SK-N-SH (cell line): ENCODE results near the gene DHDH. TPM values are rescaled to one million over a fixed set of nuclear protein-coding genes. Genes with fewer than 3 reads are reported as not detected.

Experiments used
- CTCF ChIA-PET: fragments of 300-600, 350-600 bp; formaldehyde crosslinking; extraction: SDS; loops from one replicate; lab custom pipeline; 2021; lab: Yijun Ruan, JAX
- POLR2A ChIA-PET: fragments of 350-600 bp; sonication (Branson Sonifier 250); formaldehyde crosslinking; extraction: SDS; loops from one replicate; lab custom pipeline; 2020; ENCODE audit warnings: antibody characterized with exemption, inconsistent platforms; lab: Yijun Ruan, JAX
- DNase-seq: peaks from one replicate; pipeline ENCODE4 v3.0.0; 2012
- H2AFZ ChIP-seq: fragments of 200-600 bp; sonication (generic); 2 replicates; pipeline ENCODE4 v1.8.1; 2016; ENCODE audit warnings: antibody characterized with exemption, mild to moderate bottlenecking, low read depth
- H3F3A ChIP-seq: fragments of 200-600 bp; sonication (generic); replicated peaks from 2 replicates; pipeline ENCODE3; 2016; ENCODE audit warnings: antibody characterized with exemption, mild to moderate bottlenecking; ENCODE audit not compliant: insufficient read depth
- H3K27ac ChIP-seq, 2 experiments: fragments of 200-500 bp in 1 of 2; fragments of 200-600 bp in 1 of 2; sonication (Bioruptor generic) in 1 of 2; sonication (generic), shearing (Covaris generic) in 1 of 2; 2 replicates each; pipeline versions ENCODE4 v1.5.1 to v1.6.1; 2014 to 2016; ENCODE audit warnings: low read depth in 2 of 2, inconsistent platforms in 1 of 2, low read length in 1 of 2, mild to moderate bottlenecking in 1 of 2, mixed read lengths in 1 of 2
- H3K27me3 ChIP-seq: fragments of 200-600 bp; sonication (generic), shearing (Covaris generic); 2 replicates; pipeline ENCODE4 v1.6.1; 2016; ENCODE audit warnings: mixed run types; ENCODE audit not compliant: insufficient read depth
- H3K36me3 ChIP-seq, 2 experiments: fragments of 200-500 bp in 1 of 2; fragments of 200-600 bp in 1 of 2; sonication (Bioruptor generic) in 1 of 2; sonication (generic) in 1 of 2; replicated peaks in 1 of 2; 2 replicates each; pipeline versions ENCODE3 to v1.5.1; 2014 to 2016; ENCODE audit warnings: low read length in 1 of 2, mild to moderate bottlenecking in 1 of 2; ENCODE audit not compliant: insufficient read depth in 2 of 2, control insufficient read depth in 1 of 2
- H3K4me1 ChIP-seq, 2 experiments: fragments of 200-500 bp in 1 of 2; fragments of 200-600 bp in 1 of 2; sonication (Bioruptor generic) in 1 of 2; sonication (generic), shearing (Covaris generic) in 1 of 2; 2 replicates each; pipeline versions ENCODE4 v1.5.1 to v1.6.1; 2014 to 2016; ENCODE audit warnings: low read depth in 1 of 2, low read length in 1 of 2, mixed run types in 1 of 2; ENCODE audit not compliant: insufficient read depth in 2 of 2, control insufficient read depth in 1 of 2
- H3K4me2 ChIP-seq: fragments of 200-600 bp; sonication (generic), shearing (Covaris generic); 2 replicates; pipeline ENCODE4 v1.6.1; 2017; ENCODE audit warnings: mixed run types
- H3K4me3 ChIP-seq, 2 experiments: fragments of 200-500 bp in 1 of 2; fragments of 200-600 bp in 1 of 2; sonication (Bioruptor generic) in 1 of 2; sonication (generic), shearing (Covaris generic) in 1 of 2; 2 replicates each; pipeline versions ENCODE4 v1.5.1 to v1.8.1; 2014 to 2016; ENCODE audit warnings: low read depth in 2 of 2, inconsistent platforms in 1 of 2, low read length in 1 of 2, mild to moderate bottlenecking in 1 of 2, mixed read lengths in 1 of 2, moderate library complexity in 1 of 2
- H3K79me2 ChIP-seq: fragments of 200-600 bp; sonication (generic); 2 replicates; pipeline ENCODE4 v1.8.1; 2017; ENCODE audit warnings: mild to moderate bottlenecking; ENCODE audit not compliant: insufficient read depth
- H3K9ac ChIP-seq: fragments of 200-600 bp; sonication (generic); 2 replicates; pipeline ENCODE4 v1.6.1; 2017; ENCODE audit warnings: mixed run types
- H3K9me2 ChIP-seq: fragments of 200-600 bp; sonication (generic); 2 replicates; pipeline ENCODE4 v1.6.1; 2017; ENCODE audit warnings: mixed run types
- H3K9me3 ChIP-seq: fragments of 200-600 bp; sonication (generic); 2 replicates; pipeline ENCODE4 v1.6.1; 2017; ENCODE audit warnings: mixed run types, mild to moderate bottlenecking, moderate library complexity
- H4K20me1 ChIP-seq: fragments of 200-600 bp; sonication (generic); 2 replicates; pipeline ENCODE4 v1.6.1; 2017; ENCODE audit warnings: mild to moderate bottlenecking, mixed run types; ENCODE audit not compliant: insufficient read depth
- CTCF ChIP-seq: fragments of 200-600 bp; sonication (generic); IDR thresholded peaks from 2 replicates; pipeline ENCODE4 v1.6.1; 2017; ENCODE audit warnings: antibody characterized with exemption, mild to moderate bottlenecking, moderate library complexity
- EP300 ChIP-seq, 2 experiments: IDR thresholded peaks; 2 replicates each; pipeline versions ENCODE4 v1.4.0 to v1.6.1; 2012; ENCODE audit warnings: borderline replicate concordance in 1 of 2, low read depth in 1 of 2, low read length in 1 of 2
- FOSL2 ChIP-seq: IDR thresholded peaks from 2 replicates; pipeline ENCODE4 v1.4.0; 2012; ENCODE audit warnings: low read depth, mild to moderate bottlenecking, moderate library complexity, borderline replicate concordance
- GATA2 ChIP-seq: sonication (generic); formaldehyde crosslinking; IDR thresholded peaks from 2 replicates; pipeline ENCODE4 v1.5.0; 2020; ENCODE audit warnings: mild to moderate bottlenecking, missing genetic modification reagents
- IRF3 ChIP-seq: fragments of 150-350 bp; IDR thresholded peaks from 2 replicates; pipeline ENCODE4 v1.6.1; 2016; ENCODE audit warnings: mild to moderate bottlenecking, low read depth, low read length
- MAX ChIP-seq: IDR thresholded peaks from 2 replicates; pipeline ENCODE4 v1.4.0; 2012; ENCODE audit warnings: low read depth
- NRF1 ChIP-seq: IDR thresholded peaks from 2 replicates; pipeline ENCODE4 v1.6.1; 2012; ENCODE audit warnings: low read depth, mild to moderate bottlenecking, low read length
- PBX3 ChIP-seq: IDR thresholded peaks from 2 replicates; pipeline ENCODE4; 2012
- POLR2AphosphoS5 ChIP-seq: IDR thresholded peaks from 2 replicates; pipeline ENCODE4 v1.6.1; 2012; ENCODE audit warnings: low read depth, low read length
- REST ChIP-seq: IDR thresholded peaks from 2 replicates; pipeline ENCODE4 v1.6.1; 2012; ENCODE audit warnings: mild to moderate bottlenecking, low read depth, low read length, moderate library complexity
- TEAD4 ChIP-seq: IDR thresholded peaks from 2 replicates; pipeline ENCODE4 v1.4.0; 2012; ENCODE audit warnings: mild to moderate bottlenecking, borderline replicate concordance; ENCODE audit not compliant: insufficient read depth
- USF1 ChIP-seq: IDR thresholded peaks from 2 replicates; pipeline ENCODE4 v1.4.0; 2012; ENCODE audit warnings: low read depth, borderline replicate concordance
- YY1 ChIP-seq: IDR thresholded peaks from 2 replicates; pipeline ENCODE4 v1.4.0; 2012; ENCODE audit warnings: low read depth, mild to moderate bottlenecking
- WGBS: methylation state at CpG from one replicate; pipeline ENCODE4 v1.1.6; 2017; ENCODE audit warnings: low lambda C conversion rate; 5-methylcytosine and 5-hydroxymethylcytosine counted together
- polyA plus RNA-seq, 3 experiments: library from polyadenylated mRNA; depleted of rRNA; stranded (reverse); fragments of >200 nt; gene quantifications; 2 replicates each; pipeline ENCODE4 v1.2.3, GENCODE V29; 2012

Gene DHDH
- polyA plus RNA-seq, 1 of the 3 experiments (the other 2 are of a cell fraction): 0.72 TPM

GRCh38 chr19:48987323-48987722 is 53.8 kb downstream of the DHDH start:
- no peak for DNase-seq
- TF ChIP-seq FOSL2 (no peak), CTCF (no peak), MAX (no peak), PBX3 (no peak), REST (no peak), EP300 (IDR thresholded peaks at IDR 0.05; ENCODE audit: borderline replicate concordance in 1 of 2, low read depth in 1 of 2, low read length in 1 of 2) (no peak), POLR2AphosphoS5 (no peak)
- H3K4me3 ChIP-seq: no peak overlapping the region
- H2AFZ ChIP-seq: no peak overlapping the region
- H3K27ac ChIP-seq: no peak overlapping the region
- H3K4me2 ChIP-seq: no peak overlapping the region
- H3F3A ChIP-seq: peaks cover under 1% of the 10 kb centered on the region
- peaks cover 0 to 7% of the 10 kb centered on the region in 2 experiments; a peak in 1 of 4 replicates for H3K4me1 ChIP-seq
- H3K9ac ChIP-seq: no peak overlapping the region
- H3K27me3 ChIP-seq: no peaks in the 10 kb centered on the region
- no peaks in the 10 kb centered on the region for H4K20me1 ChIP-seq
- H3K9me3 ChIP-seq: no peaks in the 10 kb centered on the region
- WGBS: 98% methylated on average over 5 of the region's 7 CpGs
- CTCF ChIA-PET: interaction anchor here (0.9 to 1.9 kb wide), 5 partner anchors 11 to 248 kb away, joined by 3 to 11 read pairs (median 5); no protein-coding TSS in a partner anchor
- peaks cover 33% of the 10 kb centered on the region for H3K79me2 ChIP-seq
- peaks cover 5 to 40% of the 10 kb centered on the region in 2 experiments for H3K36me3 ChIP-seq
- H3K9me2 ChIP-seq: no peaks in the 10 kb centered on the region
- POLR2A ChIA-PET: interaction anchor here (0.6 kb wide), 1 partner anchor 8 kb away, joined by 3 read pairs; no protein-coding TSS in a partner anchor

- H3K79me2 ChIP-seq: peaks cover 40% of the 10 kb centered on the region
- H3K4me2 ChIP-seq: no peak overlapping the region
- H3K9me2 ChIP-seq: no peaks in the 10 kb centered on the region
- H2AFZ ChIP-seq: no peak overlapping the region
- no peak overlapping the region for H3K9ac ChIP-seq
- CTCF ChIA-PET: interaction anchor here (1.8 to 6.2 kb wide), 2 partner anchors 17 to 146 kb away, joined by 5 to 54 read pairs; no protein-coding TSS in a partner anchor
- no peak overlapping the region for H3K4me3 ChIP-seq
- no peak overlapping the region for H3K27ac ChIP-seq
- no peaks in the 10 kb centered on the region for H3K27me3 ChIP-seq
- H3K9me3 ChIP-seq: no peaks in the 10 kb centered on the region
- WGBS: 91% methylated on average over 7 of the region's 7 CpGs
- POLR2A ChIA-PET: no interaction called here
- peaks cover 0 to 7% of the 10 kb centered on the region in 2 experiments; a peak in 1 of 4 replicates for H3K4me1 ChIP-seq
- H4K20me1 ChIP-seq: no peaks in the 10 kb centered on the region
- peaks cover 6% of the 10 kb centered on the region for H3F3A ChIP-seq
- DNase-seq: no peak
- H3K36me3 ChIP-seq: peaks cover 5 to 33% of the 10 kb centered on the region in 2 experiments
- TF ChIP-seq MAX (no peak), FOSL2 (no peak), TEAD4 (no peak), IRF3 (no peak), USF1 (no peak), YY1 (no peak), NRF1 (no peak), GATA2 (CRISPR knock-in tag) (no peak)
These were observed 54.8 kb downstream of the DHDH start for GRCh38 chr19:48988286-48988685.
